GM18507 (cell line): ENCODE measurements around the gene LRRC66.

Experiments
- DNase-seq: peaks from one replicate; pipeline ENCODE4 v3.0.0; 2011; ENCODE audit warnings: low read depth; ENCODE audit not compliant: insufficient read length; ENCODE audit errors: extremely low spot score
- FAIRE-seq: peaks from 2 replicates; lab custom pipeline; 2011; peaks lifted over from hg19 to GRCh38; lab: Jason Lieb, UNC

Gene LRRC66

DNA sequence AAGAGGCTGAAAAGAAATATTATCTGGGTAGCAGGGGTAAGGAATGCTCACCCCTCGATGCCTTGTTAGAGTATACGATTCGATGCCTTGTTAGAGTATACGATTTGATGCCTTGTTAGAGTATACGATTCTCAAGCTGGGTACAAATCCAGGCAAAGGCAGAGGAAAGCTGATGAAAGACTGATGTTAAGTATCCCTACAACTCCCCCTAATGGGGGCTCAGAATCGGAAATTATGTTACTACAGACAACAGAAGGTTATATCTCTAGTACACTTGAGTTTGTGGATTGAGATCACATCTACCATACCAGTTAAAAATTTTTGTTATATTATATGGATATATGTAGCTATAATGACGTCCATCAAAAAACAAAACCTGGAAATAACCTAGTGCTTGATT, 4.8 kb downstream of the LRRC66 start:
- FAIRE-seq (no peak), DNase-seq (no peak)

DNA sequence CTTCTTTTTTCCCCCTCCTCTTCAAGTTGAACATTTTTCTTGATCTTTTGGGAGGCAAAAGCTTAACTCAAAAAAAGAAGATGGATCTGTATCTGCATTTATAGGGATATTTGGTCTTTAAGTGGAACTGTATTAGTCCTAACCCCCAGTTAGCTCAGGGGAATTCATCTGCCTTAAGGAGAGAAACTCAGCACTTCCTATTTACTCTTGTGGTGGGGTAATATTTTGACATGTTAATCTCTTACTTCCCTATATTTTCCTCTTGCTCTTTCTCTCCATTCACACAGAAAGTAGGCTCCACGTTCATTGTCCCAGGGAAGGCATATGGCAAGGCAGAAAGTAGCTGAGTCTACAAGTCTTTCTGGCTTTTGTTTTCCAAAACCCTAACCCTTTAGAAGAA, 5.3 kb downstream of the LRRC66 start:
- no peak for DNase-seq

GRCh38 chr4:52012651-52013050, 7.5 kb downstream of the LRRC66 start:
- FAIRE-seq (no peak), DNase-seq (no peak)

More for the DNA sequence above, 5.3 kb downstream of the LRRC66 start:
- no peak for FAIRE-seq

- no peak for FAIRE-seq
- DNase-seq: no peak
These were observed 9.2 kb downstream of the LRRC66 start for GRCh38 chr4:52010986-52011385.

DNA sequence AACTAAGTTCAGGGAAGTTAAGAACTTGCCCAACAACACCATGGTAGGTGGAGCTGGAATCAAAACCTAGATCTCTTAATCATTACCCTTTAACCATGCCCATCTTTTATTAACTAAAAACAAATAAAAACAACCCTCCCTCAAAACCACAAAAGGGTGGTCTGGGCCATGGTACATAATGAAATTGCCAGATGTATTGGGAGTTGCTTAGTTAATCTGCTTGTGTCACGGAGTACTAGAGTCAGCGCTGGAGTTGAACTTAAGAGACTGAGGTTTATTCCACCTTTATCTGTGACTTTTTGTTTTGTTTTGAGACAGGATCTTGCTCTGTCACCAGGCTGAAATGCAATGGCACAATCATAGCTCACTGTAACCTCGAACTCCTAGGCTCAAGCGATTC, 13.3 kb downstream of the LRRC66 start:
- FAIRE-seq (no peak), DNase-seq (no peak)

GRCh38 chr4:52005604-52006273, 14.4 kb downstream of the LRRC66 start:
- no peak for DNase-seq
- no peak for FAIRE-seq

GRCh38 chr4:52004414-52004813, 15.7 kb downstream of the LRRC66 start:
- FAIRE-seq (no peak), DNase-seq (no peak)

DNA sequence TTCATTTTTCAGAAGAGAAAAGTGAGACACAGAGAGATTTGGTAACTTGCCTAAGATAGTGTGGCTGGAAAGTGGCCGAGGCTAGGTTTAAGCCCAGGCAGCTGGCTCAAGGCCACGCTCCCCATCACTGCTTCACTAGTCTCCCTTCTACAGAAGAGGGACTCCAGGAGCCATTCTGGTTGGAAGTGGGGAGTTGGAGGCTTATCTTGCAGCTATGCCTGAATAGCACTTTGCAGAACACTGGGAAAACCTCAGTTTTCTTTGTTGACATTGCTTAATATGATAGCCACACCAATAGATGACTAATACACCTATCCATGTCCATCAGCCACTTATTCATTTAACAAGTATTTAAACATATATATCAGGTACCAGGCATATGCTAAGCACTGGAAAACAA, 18.5 kb downstream of the LRRC66 start:
- no peak for DNase-seq
- no peak for FAIRE-seq

- FAIRE-seq (no peak), DNase-seq (no peak)
These were observed 20.9 kb downstream of the LRRC66 start for GRCh38 chr4:51999250-51999649.

DNA sequence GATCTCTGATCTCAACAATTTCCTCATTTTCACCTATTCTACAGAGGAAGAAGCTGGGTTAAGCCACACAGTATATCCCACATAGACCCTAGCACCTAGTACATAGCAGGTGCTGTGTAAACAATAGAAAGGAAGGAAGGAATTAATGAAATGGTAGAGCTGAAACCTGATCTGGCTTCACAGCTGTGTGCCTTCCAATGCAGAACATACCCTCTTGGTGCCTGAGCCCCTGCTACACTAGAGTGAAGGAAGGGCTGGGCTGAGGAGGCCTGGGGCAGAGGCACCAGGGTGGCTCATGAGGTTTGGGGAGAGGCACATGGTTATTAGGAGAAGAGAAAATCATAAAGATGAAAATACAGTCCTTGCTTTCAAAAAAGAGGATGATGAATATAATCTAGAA, 21.3 kb downstream of the LRRC66 start:
- no peak for FAIRE-seq
- DNase-seq: no peak

- no peak for DNase-seq
- no peak for FAIRE-seq
These were observed 22.5 kb downstream of the LRRC66 start for GRCh38 chr4:51997647-51998046.

DNA sequence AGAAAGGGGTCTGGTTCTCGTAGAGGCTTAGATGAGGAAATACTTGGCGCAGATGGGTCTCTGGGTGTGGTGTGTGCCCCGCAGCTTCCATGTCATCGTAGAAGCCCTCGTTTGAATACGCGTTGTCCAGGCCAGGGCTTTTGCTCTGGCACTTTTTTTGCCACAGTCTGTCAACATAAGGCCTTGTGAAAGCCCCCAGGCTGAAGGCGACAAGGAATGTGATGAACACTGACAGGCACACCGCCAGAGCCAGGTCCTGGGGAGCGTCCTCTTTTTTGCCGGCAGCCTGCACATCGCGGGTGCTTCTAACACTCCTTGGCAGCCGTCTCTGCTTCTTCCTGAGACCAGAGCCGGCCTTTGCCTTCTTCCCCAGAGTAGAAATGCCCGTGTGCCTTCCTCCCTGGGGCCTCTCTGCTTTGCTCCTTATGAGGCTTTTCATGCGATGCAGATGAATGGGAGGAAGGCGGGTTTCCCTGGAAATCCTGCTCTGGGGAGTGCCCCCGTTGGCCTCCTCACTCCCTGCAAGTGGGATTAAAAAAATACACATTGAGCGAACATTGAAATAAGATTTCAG, 24.4 kb downstream of the LRRC66 start:
- FAIRE-seq: no peak

DNA sequence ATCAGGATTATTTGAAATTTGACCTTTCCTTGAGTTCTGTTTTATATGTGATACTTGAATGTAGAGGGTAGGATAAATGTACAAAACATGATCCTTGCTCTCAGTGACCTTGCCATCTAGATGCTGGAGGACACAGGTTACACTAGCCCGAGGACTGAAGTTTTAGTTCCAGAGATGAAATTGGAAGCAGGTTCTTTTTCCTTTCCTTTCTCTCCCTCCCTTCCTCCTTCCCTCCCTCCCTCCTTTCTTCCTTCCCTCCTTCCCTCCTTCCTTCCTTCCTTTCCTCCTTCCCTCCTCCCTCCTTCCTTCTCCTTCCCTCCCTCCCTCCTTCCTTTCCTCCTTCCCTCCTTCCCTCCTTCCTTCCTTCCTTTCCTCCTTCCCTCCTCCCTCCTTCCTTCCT, 54.3 kb downstream of the LRRC66 start:
- DNase-seq: no peak
- FAIRE-seq: no peak

More for the DNA sequence above, 24.4 kb downstream of the LRRC66 start:
- no peak for DNase-seq

DNA sequence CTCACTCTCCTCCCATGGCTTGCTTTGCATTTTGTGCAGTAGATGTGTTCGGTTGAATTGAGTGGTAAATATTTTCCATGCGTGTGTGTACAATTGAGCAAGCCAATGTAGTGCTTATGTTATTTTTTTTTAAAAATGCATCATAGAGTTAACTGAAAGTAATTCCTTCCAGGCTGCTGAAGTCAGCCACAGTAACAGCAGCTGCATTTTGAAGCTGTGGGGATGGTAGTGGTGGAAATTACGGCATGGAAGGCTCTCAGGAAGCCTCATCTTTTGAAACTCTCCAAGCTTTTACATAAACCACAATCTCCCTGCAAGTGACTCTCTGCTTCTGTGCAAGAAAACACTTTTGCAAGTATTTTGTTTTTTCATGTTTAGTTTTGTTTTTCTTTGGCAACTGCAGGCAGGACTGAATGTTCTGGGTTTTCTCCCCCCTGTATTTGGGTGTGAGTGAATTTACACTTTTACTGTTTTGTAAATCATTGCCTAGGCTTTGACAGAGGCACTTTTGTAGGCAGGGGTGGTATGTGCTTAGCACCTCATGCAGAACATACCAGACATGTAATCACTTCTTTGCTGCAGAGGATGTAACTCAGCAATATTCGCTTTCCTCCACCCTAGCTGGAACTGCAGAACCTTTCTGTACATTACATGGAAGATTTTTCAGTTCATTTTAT, 56.2 kb downstream of the LRRC66 start:
- no peak for DNase-seq
- no peak for FAIRE-seq

DNA sequence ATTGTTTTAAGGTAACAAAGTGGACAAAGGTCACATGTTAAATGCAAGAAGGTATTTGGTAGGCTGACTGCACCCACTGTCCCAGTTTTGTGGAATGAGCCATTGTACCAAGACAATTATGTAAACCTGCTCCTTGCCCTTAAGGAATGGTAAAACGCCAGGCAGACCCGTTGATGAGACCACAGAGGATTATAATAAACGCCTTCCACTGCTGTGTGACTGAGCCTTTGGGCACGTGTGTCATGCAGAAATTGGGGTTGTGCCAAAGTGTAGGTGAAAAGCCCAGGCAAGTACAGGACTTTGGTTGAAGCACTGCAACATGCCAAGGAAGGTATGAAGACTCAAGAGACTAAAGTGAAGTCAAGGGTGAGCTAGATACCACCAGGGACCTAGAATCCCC, 59.7 kb downstream of the LRRC66 start:
- DNase-seq (no peak), FAIRE-seq (no peak)

- FAIRE-seq (no peak), DNase-seq (no peak)
These were observed 61.8 kb downstream of the LRRC66 start for GRCh38 chr4:51958199-51958968.
